HG03097 (cell line): Measurements from ENCODE around the gene ESYT3.

ENCODE experiments used
- ATAC-seq: cut with Tn5 transposase; IDR thresholded peaks from one replicate; pipeline ENCODE4 v1.9.1; 2021; ENCODE audit not compliant: unreplicated experiment, low FRiP score

The ESYT3 gene

GRCh38 chr3:138459619-138460535 lies 25.5 kb downstream of the ESYT3 start:
- no peak for ATAC-seq

GRCh38 chr3:138460536-138461205 lies 26.3 kb downstream of the ESYT3 start:
- ATAC-seq = no peak

- ATAC-seq = no peak
Observed at GRCh38 chr3:138461246-138461645, 26.8 kb downstream of the ESYT3 start.

GRCh38 chr3:138461896-138462295 lies 27.5 kb downstream of the ESYT3 start:
- no peak for ATAC-seq

- ATAC-seq = no peak
Observed at GRCh38 chr3:138463724-138464490, 29.5 kb downstream of the ESYT3 start.

- no peak for ATAC-seq
Observed at GRCh38 chr3:138464491-138464860, 30.1 kb downstream of the ESYT3 start.

GRCh38 chr3:138465451-138465850 lies 31.0 kb downstream of the ESYT3 start:
- ATAC-seq = no peak

- ATAC-seq = no peak
Observed at GRCh38 chr3:138465925-138466324, 31.5 kb downstream of the ESYT3 start.

GRCh38 chr3:138467931-138468330 lies 33.5 kb downstream of the ESYT3 start:
- ATAC-seq = no peak

- no peak for ATAC-seq
Observed at GRCh38 chr3:138468451-138468850, 34.0 kb downstream of the ESYT3 start.

GRCh38 chr3:138468886-138469285 lies 34.5 kb downstream of the ESYT3 start:
- ATAC-seq = no peak

- ATAC-seq = no peak
Observed at GRCh38 chr3:138469874-138470273, 35.5 kb downstream of the ESYT3 start.

GRCh38 chr3:138470687-138471086 lies 36.3 kb downstream of the ESYT3 start:
- ATAC-seq = no peak

- ATAC-seq = no peak
Observed at GRCh38 chr3:138471481-138471880, 37.1 kb downstream of the ESYT3 start.

- no peak for ATAC-seq
Observed at GRCh38 chr3:138472141-138472825, 37.9 kb downstream of the ESYT3 start.

GRCh38 chr3:138473391-138473790 lies 39.0 kb downstream of the ESYT3 start:
- ATAC-seq = no peak

- ATAC-seq = no peak
Observed at GRCh38 chr3:138474163-138474562, 39.7 kb downstream of the ESYT3 start.

- no peak for ATAC-seq
Observed at GRCh38 chr3:138476526-138476925, 42.1 kb downstream of the ESYT3 start.

GRCh38 chr3:138477120-138477519 lies 42.7 kb downstream of the ESYT3 start:
- ATAC-seq = no peak

GRCh38 chr3:138477801-138478200 lies 43.4 kb downstream of the ESYT3 start:
- no peak for ATAC-seq

GRCh38 chr3:138479438-138479863 lies 45.0 kb downstream of the ESYT3 start:
- no peak for ATAC-seq
